GM12878 (cell line): ENCODE data around the gene PLG. TPM values are rescaled to one million over a fixed set of nuclear protein-coding genes. Genes with fewer than 3 reads are reported as not detected.

Source experiments
- ATAC-seq: fragments of 200-7000 bp; cut with Tn5 transposase; 3 replicates; pipeline ENCODE4 v1.9.1; 2020; ENCODE audit warnings: mild to moderate bottlenecking, moderate library complexity
- BruUV-seq: library from RNA; stranded (reverse); fragments of 400-500 nt; replicated peaks from 2 replicates; lab custom pipeline; 2021; lab: Mats Ljungman, UMichigan
- CTCF ChIA-PET: fragments of 300-600 bp; sonication (Branson Sonifier 250); formaldehyde crosslinking; extraction: SDS; loops from one replicate; lab custom pipeline; 2021; ENCODE audit warnings: inconsistent platforms; lab: Yijun Ruan, JAX
- POLR2A ChIA-PET: fragments of 350-600 bp; formaldehyde crosslinking; extraction: SDS; loops from one replicate; lab custom pipeline; 2021; ENCODE audit warnings: inconsistent platforms; lab: Charles Lee
- RAD21 ChIA-PET: fragments of 300-600 bp; sonication (Branson Sonifier 250); formaldehyde crosslinking; loops from one replicate; lab custom pipeline; 2023; ENCODE audit warnings: antibody characterized with exemption; ENCODE audit not compliant: unreplicated experiment; lab: Charles Lee
- SMC1A ChIA-PET: fragments of 300-600 bp; sonication (Branson Sonifier 250); formaldehyde crosslinking; loops from one replicate; lab custom pipeline; 2023; ENCODE audit not compliant: unreplicated experiment, uncharacterized antibody; lab: Charles Lee
- DNase-seq: peaks from one replicate; pipeline ENCODE4 v3.0.0-alpha.2; 2011; ENCODE audit warnings: low read depth, low spot score
- FAIRE-seq: peaks from 3 replicates; lab custom pipeline; 2011; peaks lifted over from hg19 to GRCh38; lab: Jason Lieb, UNC
- H2AFZ ChIP-seq: 2 replicates; pipeline ENCODE4 v1.6.0; 2011; ENCODE audit warnings: low read depth, low read length, control low read depth; ENCODE audit not compliant: control insufficient read depth
- H3K27ac ChIP-seq: 2 replicates; pipeline ENCODE4 v1.5.1; 2011; ENCODE audit warnings: control low read depth; ENCODE audit not compliant: control insufficient read depth, insufficient read depth
- H3K27me3 ChIP-seq, 2 experiments: replicated peaks in 1 of 2; 2 replicates each; pipeline versions ENCODE4 v1.6.0 to v1.6.1; 2011; ENCODE audit warnings: low read length in 1 of 2; ENCODE audit not compliant: control insufficient read depth in 2 of 2, insufficient read depth in 2 of 2
- H3K36me3 ChIP-seq, 2 experiments: 2 replicates each; pipeline ENCODE4 v1.5.1; 2011; ENCODE audit warnings: low read length in 1 of 2; ENCODE audit not compliant: control insufficient read depth in 2 of 2, insufficient read depth in 2 of 2
- H3K4me1 ChIP-seq: 2 replicates; pipeline ENCODE4 v1.6.1; 2011; ENCODE audit warnings: mild to moderate bottlenecking, low read length, moderate library complexity, mixed read lengths; ENCODE audit not compliant: control insufficient read depth, insufficient read depth
- H3K4me2 ChIP-seq: 2 replicates; pipeline ENCODE4 v1.6.0; 2011; ENCODE audit warnings: control low read depth; ENCODE audit not compliant: control insufficient read depth, insufficient read depth
- H3K4me3 ChIP-seq: fragments of 200-600 bp; sonication (generic); 2 replicates; pipeline ENCODE4 v1.5.1; 2016
- H3K79me2 ChIP-seq: 2 replicates; pipeline ENCODE4 v1.6.0; 2011; ENCODE audit warnings: low read length; ENCODE audit not compliant: control insufficient read depth, insufficient read depth
- H3K9ac ChIP-seq: 2 replicates; pipeline ENCODE4 v1.8.0; 2011; ENCODE audit warnings: low read length, control low read depth, mixed read lengths; ENCODE audit not compliant: control insufficient read depth, insufficient read depth
- H3K9me3 ChIP-seq: replicated peaks from 3 replicates; pipeline ENCODE4 v1.5.1; 2011; ENCODE audit warnings: mild to moderate bottlenecking, low read length; ENCODE audit not compliant: control insufficient read depth, insufficient read depth
- H4K20me1 ChIP-seq: 2 replicates; pipeline ENCODE4 v1.6.0; 2011; ENCODE audit not compliant: control insufficient read depth, insufficient read depth
- ATF3 ChIP-seq: IDR thresholded peaks from 2 replicates; pipeline ENCODE4 v1.6.1; 2011; ENCODE audit warnings: low read depth, mild to moderate bottlenecking, low read length, moderate library complexity, borderline replicate concordance; ENCODE audit errors: extremely low read depth
- BCL11A ChIP-seq: IDR thresholded peaks from 2 replicates; pipeline ENCODE4 v1.6.1; 2011; ENCODE audit warnings: low read depth, low read length
- BCL3 ChIP-seq: IDR thresholded peaks from 2 replicates; pipeline ENCODE4 v1.6.1; 2011; ENCODE audit warnings: borderline replicate concordance, low read depth, mild to moderate bottlenecking, moderate library complexity, low read length; ENCODE audit not compliant: insufficient read depth, poor library complexity, severe bottlenecking
- CBX5 ChIP-seq: sonication (generic); IDR thresholded peaks from 2 replicates; pipeline ENCODE4 v1.6.1; 2016; ENCODE audit warnings: low read depth, moderate library complexity, mild to moderate bottlenecking, inconsistent platforms
- CEBPB ChIP-seq, 2 experiments: fragments of 150-350 bp in 1 of 2; IDR thresholded peaks; 2 replicates each; pipeline ENCODE4 v1.6.1; 2012 to 2014; ENCODE audit warnings: low read depth in 2 of 2, low read length in 2 of 2, borderline replicate concordance in 1 of 2, inconsistent platforms in 1 of 2
- CHD1 ChIP-seq: IDR thresholded peaks from 2 replicates; pipeline ENCODE4 v1.6.1; 2012; ENCODE audit warnings: low read depth, low read length, improper control_type of control experiment
- CTCF ChIP-seq, 3 experiments: IDR thresholded peaks in 2 of 3; conservative IDR thresholded peaks in 1 of 3; 2 replicates each; pipeline ENCODE4 v1.5.1; 2011; ENCODE audit warnings: low read depth in 3 of 3, low read length in 3 of 3, mild to moderate bottlenecking in 3 of 3, control low read depth in 2 of 3, moderate library complexity in 2 of 3, inconsistent platforms in 1 of 3, mixed read lengths in 1 of 3; ENCODE audit not compliant: control insufficient read depth in 2 of 3, insufficient read depth in 1 of 3; ENCODE audit errors: extremely low read depth in 1 of 3
- EED ChIP-seq: sonication (generic); IDR thresholded peaks from 2 replicates; pipeline ENCODE4 v1.6.1; 2016; ENCODE audit warnings: antibody characterized with exemption, low read depth
- ESRRA ChIP-seq: IDR thresholded peaks from 2 replicates; pipeline ENCODE4 v1.6.1; 2012; ENCODE audit warnings: mild to moderate bottlenecking, low read length, improper control_type of control experiment
- FOXM1 ChIP-seq: IDR thresholded peaks from 2 replicates; pipeline ENCODE4 v1.6.1; 2012; ENCODE audit warnings: low read depth, mild to moderate bottlenecking, inconsistent platforms, low read length, moderate library complexity
- HDAC2 ChIP-seq: fragments of 200-600 bp; sonication (generic); IDR thresholded peaks from 2 replicates; pipeline ENCODE4 v1.6.1; 2017
- IRF3 ChIP-seq: fragments of 450-650 bp; IDR thresholded peaks from 2 replicates; pipeline ENCODE4 v1.6.1; 2014; ENCODE audit warnings: mild to moderate bottlenecking
- JUNB ChIP-seq: IDR thresholded peaks from 2 replicates; pipeline ENCODE4 v1.6.1; 2016; ENCODE audit warnings: antibody characterized with exemption, mild to moderate bottlenecking
- MXI1 ChIP-seq: fragments of 150-350 bp; IDR thresholded peaks from 2 replicates; pipeline ENCODE4 v1.6.1; 2011; ENCODE audit warnings: low read depth, mild to moderate bottlenecking, inconsistent platforms, low read length, improper control_type of control experiment
- NFYA ChIP-seq: IDR thresholded peaks from 2 replicates; pipeline ENCODE4 v1.6.1; 2011; ENCODE audit warnings: low read depth, mild to moderate bottlenecking, low read length, improper control_type of control experiment, borderline replicate concordance
- PAX5 ChIP-seq: IDR thresholded peaks from 2 replicates; pipeline ENCODE4 v1.6.1; 2011; ENCODE audit warnings: low read depth, low read length, borderline replicate concordance
- RUNX3 ChIP-seq: IDR thresholded peaks from 2 replicates; pipeline ENCODE4 v1.6.1; 2012; ENCODE audit warnings: low read length, inconsistent platforms
- SMAD5 ChIP-seq: IDR thresholded peaks from 2 replicates; pipeline ENCODE4 v1.6.1; 2016; ENCODE audit warnings: antibody characterized with exemption, low read depth
- SMARCA5 ChIP-seq: fragments of 450-650 bp; IDR thresholded peaks from 2 replicates; pipeline ENCODE4 v1.6.1; 2017; ENCODE audit warnings: mild to moderate bottlenecking
- YBX1 ChIP-seq: fragments of 450-650 bp; IDR thresholded peaks from 2 replicates; pipeline ENCODE4 v1.6.1; 2016; ENCODE audit warnings: antibody characterized with exemption
- ZBED1 ChIP-seq: IDR thresholded peaks from 2 replicates; pipeline ENCODE4 v1.6.1; 2016; ENCODE audit warnings: borderline replicate concordance
- ZNF622 ChIP-seq: fragments of 450-650 bp; IDR thresholded peaks from 2 replicates; pipeline ENCODE4 v1.6.1; 2017; ENCODE audit warnings: mild to moderate bottlenecking, inconsistent platforms
- WGBS: methylation state at CpG from one replicate; pipeline ENCODE4 v1.1.6; 2016; ENCODE audit warnings: low lambda C conversion rate; ENCODE audit not compliant: insufficient replicate concordance, insufficient coverage; ENCODE audit errors: missing lambda C conversion rate; 5-methylcytosine and 5-hydroxymethylcytosine counted together
- in situ Hi-C: fragments of 300-500 bp; cut with MboI; formaldehyde crosslinking; loops from 9 replicates; pipeline ENCODE4 v1.14.3; 2018; ENCODE audit warnings: mixed read lengths
- intact Hi-C: fragments of 100-400 bp; cut with micrococcal nuclease; formaldehyde crosslinking; loops from one replicate; pipeline ENCODE4 v1.14.2; 2022; ENCODE audit not compliant: unreplicated experiment
- polyA plus RNA-seq, 11 experiments: library from polyadenylated mRNA; depleted of rRNA in 4 of 11; unstranded in 6 of 11; stranded (reverse) in 5 of 11; fragments of >200 nt; fragmentation: Nextera tagmentation in 4 of 11; fragmentation: Illumina TruSeq in 1 of 11; extraction: Ambion mirVana in 4 of 11; extraction: Trizol in 1 of 11; gene quantifications; 1 replicate in 1 of 11; 2 replicates in 10 of 11; pipeline versions ENCODE4 v1.2.1 to v1.2.3, GENCODE V29; 2011 to 2016; ENCODE audit warnings: inconsistent platforms in 2 of 11, missing spikeins in 2 of 11, low read depth in 1 of 11
- total RNA-seq, 4 experiments: library from RNA; depleted of rRNA in 3 of 4; stranded (reverse); fragments of >200 nt in 3 of 4; fragmentation: Illumina TruSeq in 1 of 4; extraction: Trizol in 1 of 4; gene quantifications; 2 replicates each; pipeline versions ENCODE4 v1.2.1 to v1.2.3, GENCODE V29; 2013 to 2021

PLG gene
- total and polyA plus RNA-seq, 10 of the 15 experiments (the other 5 are each of a cell fraction or from before 2014, with no cell fraction given): 0.06 to 3.0 (median 0.97) TPM; not detected in 1

DNA sequence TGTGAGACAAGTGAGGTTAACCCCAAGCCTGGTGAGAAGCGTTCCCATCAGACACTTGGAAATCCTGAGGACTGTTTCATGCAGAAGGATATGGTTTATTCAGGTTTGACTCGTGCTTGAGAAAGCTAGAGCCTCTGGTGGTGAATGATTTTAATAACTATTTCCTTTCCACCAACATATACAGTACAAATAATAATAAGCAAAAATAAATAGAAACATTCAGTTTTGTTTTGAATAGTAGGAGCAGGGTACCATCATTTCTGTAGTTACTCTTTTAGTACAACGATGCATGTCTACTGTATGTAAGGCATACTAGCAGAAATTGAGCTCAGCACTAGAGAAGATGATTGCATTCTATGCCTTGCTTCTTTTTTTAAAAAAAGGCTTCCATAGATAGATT is 33.5 kb downstream of the PLG start:
- Histone ChIP-seq H3K4me2 (peak overlapping the region; percentile 61), H3K9ac (no peak overlapping the region), H3K9me3 (no peaks in the 10 kb centered on the region; the same call in 2 of the 3 replicates), H3K79me2 (no peaks in the 10 kb centered on the region), H3K4me1 (peaks cover 35% of the 10 kb centered on the region), H4K20me1 (no peaks in the 10 kb centered on the region), H3K36me3 (no peaks in the 10 kb centered on the region), H3K4me3 (no peak overlapping the region), H3K27ac (peak overlapping the region; percentile 60; the same call in 1 of the 2 replicates), H2AFZ (no peak overlapping the region), H3K27me3 (no peaks in the 10 kb centered on the region)
- intact Hi-C loops: no loop called here
- SMC1A ChIA-PET: no interaction called here
- CTCF ChIA-PET: interaction anchor here (3.8 kb wide), 1 partner anchor 638 kb away, joined by 73 read pairs; no protein-coding TSS in a partner anchor
- WGBS: 0% methylated on average over 3 of the region's 3 CpGs
- FAIRE-seq (peak; percentile 88), DNase-seq (peak; percentile 48), ATAC-seq (peak; percentile 64)
- POLR2A ChIA-PET: no interaction called here
- RAD21 ChIA-PET: no interaction called here
- in situ Hi-C loops: no loop called here
- BruUV-seq: no TSS peak
- TF ChIP-seq BCL11A (0 out of 2 replicates have a peak, but pooled peaks have one; percentile 20), EED (peak; percentile 59; the same call in 1 of the 2 replicates), FOXM1 (peak; percentile 95), HDAC2 (no peak), JUNB (peak; percentile 96), SMARCA5 (no peak), YBX1 (no peak), ZBED1 (peak; percentile 56; the same call in 1 of the 2 replicates), MXI1 (no peak), ESRRA (no peak), PAX5 (no peak), CEBPB (IDR thresholded peaks at IDR 0.05; ENCODE audit: borderline replicate concordance in 1 of 2, low read depth in 2 of 2, low read length in 2 of 2) (peak in 1 of 2 experiments; percentile 21; a peak in 1 of 4 replicates), CBX5 (no peak), RUNX3 (peak; percentile 86), IRF3 (no peak), ZNF622 (no peak), SMAD5 (no peak), CHD1 (no peak), BCL3 (peak; percentile 82), CTCF (IDR thresholded peaks at IDR 0.05 in 2 of 3, conservative IDR thresholded peaks at IDR 0.05 in 1 of 3; ENCODE audit: control insufficient read depth in 2 of 3, extremely low read depth in 1 of 3, insufficient read depth in 1 of 3, low read depth in 3 of 3, low read length in 3 of 3) (peak in 1 of 3 experiments; percentile 11; a peak in 1 of 6 replicates), NFYA (no peak), ATF3 (no peak)
